ENCODE results near the gene NFYB.
"Not testable (repeated sequence)": the region's sequence is repeated elsewhere in the genome, so short reads cannot be mapped to it uniquely, and the experiment has no call there.

NFYB gene

GRCh38 chr12:104168596-104168995 is 30.6 kb upstream of the NFYB start:
- DNase-seq (ENCODE audit: low read depth, low spot score), result no peak
- in situ Hi-C loops (cut with HindIII; ENCODE audit: low sequenced_read_pairs), result no loop called here
- no peak for TF ChIP-seq CTCF (IDR thresholded peaks at IDR 0.05; ENCODE audit: low read depth, low read length)
- no peak overlapping the region for H3K4me3 ChIP-seq (ENCODE audit: low read depth, low read length)

GRCh38 chr12:104167519-104168458 is 29.8 kb upstream of the NFYB start:
- in situ Hi-C loops (cut with HindIII; ENCODE audit: low sequenced_read_pairs), result no loop called here
- no peak for DNase-seq (ENCODE audit: low read depth, low spot score)
- no peak for TF ChIP-seq CTCF (IDR thresholded peaks at IDR 0.05; ENCODE audit: low read depth, low read length)
- no peak overlapping the region for H3K4me3 ChIP-seq (ENCODE audit: low read depth, low read length)

- no peak for DNase-seq (ENCODE audit: low read depth, low spot score)
- TF ChIP-seq CTCF (IDR thresholded peaks at IDR 0.05; ENCODE audit: low read depth, low read length), result no peak
- in situ Hi-C loops (cut with HindIII; ENCODE audit: low sequenced_read_pairs), result no loop called here
Observed at GRCh38 chr12:104166465-104166864, 28.5 kb upstream of the NFYB start.

GRCh38 chr12:104165801-104166200 is 27.8 kb upstream of the NFYB start:
- DNase-seq (ENCODE audit: low read depth, low spot score), result no peak
- in situ Hi-C loops (cut with HindIII; ENCODE audit: low sequenced_read_pairs), result no loop called here
- no peak for TF ChIP-seq CTCF (IDR thresholded peaks at IDR 0.05; ENCODE audit: low read depth, low read length)

More at GRCh38 chr12:104166465-104166864, 28.5 kb upstream of the NFYB start:
- H3K4me3 ChIP-seq (ENCODE audit: low read depth, low read length), result no peak overlapping the region

GRCh38 chr12:104164634-104165033 is 26.6 kb upstream of the NFYB start:
- no peak overlapping the region for H3K4me3 ChIP-seq (ENCODE audit: low read depth, low read length)
- in situ Hi-C loops (cut with HindIII; ENCODE audit: low sequenced_read_pairs), result no loop called here
- no peak for TF ChIP-seq CTCF (IDR thresholded peaks at IDR 0.05; ENCODE audit: low read depth, low read length)
- DNase-seq (ENCODE audit: low read depth, low spot score), result no peak

More at GRCh38 chr12:104165801-104166200, 27.8 kb upstream of the NFYB start:
- H3K4me3 ChIP-seq (ENCODE audit: low read depth, low read length), result no peak overlapping the region

- TF ChIP-seq CTCF (IDR thresholded peaks at IDR 0.05; ENCODE audit: low read depth, low read length), result no peak
Observed at GRCh38 chr12:104163631-104164030, 25.6 kb upstream of the NFYB start.

GRCh38 chr12:104163028-104163427 is 25.0 kb upstream of the NFYB start:
- in situ Hi-C loops (cut with HindIII; ENCODE audit: low sequenced_read_pairs); H3K4me3 ChIP-seq (ENCODE audit: low read depth, low read length); DNase-seq (ENCODE audit: low read depth, low spot score): not testable (repeated sequence)

More at GRCh38 chr12:104163631-104164030, 25.6 kb upstream of the NFYB start:
- H3K4me3 ChIP-seq (ENCODE audit: low read depth, low read length), result no peak overlapping the region
- no peak for DNase-seq (ENCODE audit: low read depth, low spot score)
- in situ Hi-C loops (cut with HindIII; ENCODE audit: low sequenced_read_pairs), result no loop called here
